ENCODE data around the gene TBC1D2B. TPM values are rescaled to one million over a fixed set of nuclear protein-coding genes. Genes with fewer than 3 reads are reported as not detected.
A peak's percentile ranks its signal among the peaks of the same experiment; 100 is the strongest.

TBC1D2B gene
- total and polyA plus RNA-seq, 10 donors, result 9.4 to 131 (median 97.4) TPM

- H3K36me3 ChIP-seq, result peaks cover 0 to 35% (median 7%) of the 10 kb centered on the region in 6 donors
- H3K4me3 ChIP-seq, result no peak overlapping the region
- peak overlapping the region; percentile 36 to 97 (median 75) for H3K27ac ChIP-seq
- DNase-seq, result no peak
- no peaks in the 10 kb centered on the region for H3K27me3 ChIP-seq (replicated peaks in 1 of 7)
- no peaks in the 10 kb centered on the region for H3K9me3 ChIP-seq
- intact Hi-C loops (cut with DNase I; ENCODE audit: low total_unique reads), result no loop called here
- no peak for TF ChIP-seq CTCF (IDR thresholded peaks at IDR 0.05 in 8 of 11, conservative IDR thresholded peaks at IDR 0.05 in 3 of 11)
- no peak for TF ChIP-seq POLR2A (IDR thresholded peaks at IDR 0.05)
- TF ChIP-seq POLR2AphosphoS5 (IDR thresholded peaks at IDR 0.05), result peak in 2 of 3 donors; percentile 35 to 40
- peaks cover 79 to 100% (median 100%) of the 10 kb centered on the region in 6 donors for H3K4me1 ChIP-seq
These were observed 25.5 kb downstream of the TBC1D2B start for GRCh38 chr15:78052001-78052401.

GRCh38 chr15:78051596-78051995 lies 25.9 kb downstream of the TBC1D2B start:
- TF ChIP-seq POLR2A (IDR thresholded peaks at IDR 0.05) (no peak), POLR2AphosphoS5 (IDR thresholded peaks at IDR 0.05) (no peak), CTCF (IDR thresholded peaks at IDR 0.05 in 8 of 11, conservative IDR thresholded peaks at IDR 0.05 in 3 of 11) (no peak)

GRCh38 chr15:78050826-78051225 lies 26.7 kb downstream of the TBC1D2B start:
- Histone ChIP-seq H3K36me3 (peaks cover 0 to 35% (median 7%) of the 10 kb centered on the region in 6 donors), H3K9me3 (no peaks in the 10 kb centered on the region), H3K4me1 (peaks cover 79 to 100% (median 100%) of the 10 kb centered on the region in 6 donors), H3K4me3 (peak overlapping the region in 1 of 8 donors; percentile 42), H3K27ac (peak overlapping the region in 7 of 8 donors; percentile 48 to 97 (median 77)), H3K27me3 (replicated peaks in 1 of 7) (no peaks in the 10 kb centered on the region)
- TF ChIP-seq POLR2A (IDR thresholded peaks at IDR 0.05) (no peak), POLR2AphosphoS5 (IDR thresholded peaks at IDR 0.05) (no peak), CTCF (IDR thresholded peaks at IDR 0.05 in 8 of 11, conservative IDR thresholded peaks at IDR 0.05 in 3 of 11) (no peak)
- intact Hi-C loops (cut with DNase I; ENCODE audit: low total_unique reads), result no loop called here
- DNase-seq, result no peak
- WGBS, 5 donors, result 63 to 77% (median 68%) methylated on average over 1 of the region's 1 CpG

More at GRCh38 chr15:78051596-78051995, 25.9 kb downstream of the TBC1D2B start:
- peaks cover 79 to 100% (median 100%) of the 10 kb centered on the region in 6 donors for H3K4me1 ChIP-seq
- no peak overlapping the region for H3K4me3 ChIP-seq
- no peaks in the 10 kb centered on the region for H3K27me3 ChIP-seq (replicated peaks in 1 of 7)
- peaks cover 0 to 35% (median 7%) of the 10 kb centered on the region in 6 donors for H3K36me3 ChIP-seq
- H3K27ac ChIP-seq, result peak overlapping the region; percentile 36 to 97 (median 75)
- DNase-seq, result no peak
- 34 to 49% (median 37%) methylated on average over 3 of the region's 3 CpGs for WGBS, 5 donors
- intact Hi-C loops (cut with DNase I; ENCODE audit: low total_unique reads), result no loop called here
- no peaks in the 10 kb centered on the region for H3K9me3 ChIP-seq

GRCh38 chr15:78050441-78050809 lies 27.1 kb downstream of the TBC1D2B start:
- 13 to 39% (median 28%) methylated on average over 1 of the region's 1 CpG for WGBS, 5 donors

More at GRCh38 chr15:78050441-78050809, 27.1 kb downstream of the TBC1D2B start:
- DNase-seq, result no peak
- no peaks in the 10 kb centered on the region for H3K9me3 ChIP-seq
- peak overlapping the region in 1 of 8 donors; percentile 42 for H3K4me3 ChIP-seq
- intact Hi-C loops (cut with DNase I; ENCODE audit: low total_unique reads), result no loop called here
- TF ChIP-seq POLR2A (IDR thresholded peaks at IDR 0.05) (no peak), POLR2AphosphoS5 (IDR thresholded peaks at IDR 0.05) (no peak)
- H3K27me3 ChIP-seq (replicated peaks in 1 of 7), result no peaks in the 10 kb centered on the region
- peaks cover 0 to 35% (median 7%) of the 10 kb centered on the region in 6 donors for H3K36me3 ChIP-seq
- H3K27ac ChIP-seq, result peak overlapping the region; percentile 48 to 97 (median 75)
- H3K4me1 ChIP-seq, result peaks cover 79 to 100% (median 100%) of the 10 kb centered on the region in 6 donors

Measured in spleen (tissue), 11 donors.